Stimulated activated CD8-positive, alpha-beta memory T cell treated with anti-CD3 and anti-CD28 coated beads, Interleukin-7, amount 100 ng/mL, for 24 hours (primary cell): Measurements from ENCODE around the gene NCOA1.
"Not testable (repeated sequence)": the region's sequence is repeated elsewhere in the genome, so short reads cannot be mapped to it uniquely, and the experiment has no call there.

Experiments
- DNase-seq: peaks from one replicate; pipeline ENCODE4 v3.0.0-alpha.2; 2020; ENCODE audit warnings: low read depth

NCOA1 gene

GRCh38 chr2:24539258-24539657 is 48.2 kb downstream of the NCOA1 start:
- DNase-seq = no peak

- DNase-seq = no peak
Observed at GRCh38 chr2:24540011-24540477, 49.0 kb downstream of the NCOA1 start.

- DNase-seq = no peak
Observed at GRCh38 chr2:24541621-24542020, 50.6 kb downstream of the NCOA1 start.

- DNase-seq = no peak
Observed at GRCh38 chr2:24542269-24542872, 51.3 kb downstream of the NCOA1 start.

- no peak for DNase-seq
Observed at GRCh38 chr2:24543252-24543651, 52.2 kb downstream of the NCOA1 start.

GRCh38 chr2:24544456-24545115 is 53.5 kb downstream of the NCOA1 start:
- no peak for DNase-seq

- no peak for DNase-seq
Observed at GRCh38 chr2:24546669-24547068, 55.6 kb downstream of the NCOA1 start.

- DNase-seq = no peak
Observed at GRCh38 chr2:24548058-24548457, 57.0 kb downstream of the NCOA1 start.

- DNase-seq = not testable (repeated sequence)
Observed at GRCh38 chr2:24550301-24550700, 59.2 kb downstream of the NCOA1 start.

- no peak for DNase-seq
Observed at GRCh38 chr2:24551016-24551415, 60.0 kb downstream of the NCOA1 start.

GRCh38 chr2:24552836-24553235 is 61.8 kb downstream of the NCOA1 start:
- no peak for DNase-seq

GRCh38 chr2:24558781-24559472 is 67.9 kb downstream of the NCOA1 start:
- DNase-seq = no peak

- no peak for DNase-seq
Observed at GRCh38 chr2:24559473-24560113, 68.5 kb downstream of the NCOA1 start.

- no peak for DNase-seq
Observed at GRCh38 chr2:24565537-24565936, 74.5 kb downstream of the NCOA1 start.

- no peak for DNase-seq
Observed at GRCh38 chr2:24566209-24566608, 75.2 kb downstream of the NCOA1 start.

- no peak for DNase-seq
Observed at GRCh38 chr2:24566630-24567029, 75.6 kb downstream of the NCOA1 start.

- DNase-seq = no peak
Observed at GRCh38 chr2:24568551-24568950, 77.5 kb downstream of the NCOA1 start.

GRCh38 chr2:24569565-24569964 is 78.5 kb downstream of the NCOA1 start:
- DNase-seq = not testable (repeated sequence)

GRCh38 chr2:24570225-24570624 is 79.2 kb downstream of the NCOA1 start:
- no peak for DNase-seq

- DNase-seq = no peak
Observed at GRCh38 chr2:24571828-24572442, 80.9 kb downstream of the NCOA1 start.

- no peak for DNase-seq
Observed at GRCh38 chr2:24576146-24576545, 85.1 kb downstream of the NCOA1 start.

GRCh38 chr2:24576617-24577016 is 85.6 kb downstream of the NCOA1 start:
- no peak for DNase-seq
